ENCODE results near the gene ARHGAP21. TPM values are rescaled to one million over a fixed set of nuclear protein-coding genes. Genes with fewer than 3 reads are reported as not detected.

Gene ARHGAP21
- total RNA-seq, 1 experiment from 2014 or later, result 59.4 TPM

DNA sequence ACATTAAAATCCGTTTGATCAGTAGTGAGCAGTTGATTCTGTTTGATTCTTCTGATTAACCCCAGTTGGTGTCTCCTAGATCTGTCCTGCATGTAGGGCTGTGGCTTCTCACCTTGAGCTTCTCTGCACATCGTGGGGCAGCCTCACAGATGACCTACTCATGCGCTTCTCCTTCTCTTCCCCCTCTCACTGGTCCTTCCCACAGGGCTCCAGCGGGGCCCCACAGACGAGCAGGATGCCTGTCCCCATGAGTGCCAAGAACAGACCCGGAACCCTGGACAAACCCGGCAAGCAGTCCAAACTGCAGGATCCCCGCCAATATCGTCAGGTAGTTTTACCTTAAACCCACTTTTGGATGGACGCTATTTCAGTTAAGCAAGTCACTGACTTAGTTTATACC is 178.9 kb downstream of the ARHGAP21 start:
- no peak overlapping the region for H3K18ac ChIP-seq (ENCODE audit: insufficient read length, low read depth, low read length)
- 0 out of 2 replicates have a peak, but pooled peaks cover 2% of the 10 kb centered on the region for H3K4me1 ChIP-seq (ENCODE audit: insufficient read depth, low read length)
- H2BK5ac ChIP-seq (ENCODE audit: insufficient read length, low read length), result no peak overlapping the region
- peaks cover 2 to 32% (median 21%) of the 10 kb centered on the region in 3 experiments; a peak in 3 of 7 replicates for H3K36me3 Mint-ChIP-seq (ENCODE audit: insufficient read depth in 1 of 3, low read depth in 3 of 3)
- no peak overlapping the region for H2BK15ac ChIP-seq (ENCODE audit: low read depth, low read length)
- no peak overlapping the region for H3K27ac ChIP-seq (ENCODE audit: insufficient read length, low read depth, low read length)
- no peaks in the 10 kb centered on the region for H4K20me1 ChIP-seq (ENCODE audit: control insufficient read depth, insufficient read depth, insufficient read length)
- H3K4me1 Mint-ChIP-seq, result no peaks in the 10 kb centered on the region
- H3K9ac ChIP-seq (ENCODE audit: extremely low read depth, insufficient read length, low read length), result no peak overlapping the region
- H3K79me2 ChIP-seq (ENCODE audit: insufficient read depth, low read length), result no peaks in the 10 kb centered on the region
- no peaks in the 10 kb centered on the region for H3K27me3 ChIP-seq (ENCODE audit: insufficient read depth, low read length)
- no peak overlapping the region for H3K27ac Mint-ChIP-seq
- H2BK20ac ChIP-seq (ENCODE audit: low read depth, low read length, poor library complexity, severe bottlenecking), result no peak overlapping the region
- no peak overlapping the region for H3K14ac ChIP-seq (ENCODE audit: insufficient read depth, low read length)
- no peak overlapping the region for H2BK12ac ChIP-seq (ENCODE audit: insufficient read length, low read depth, low read length)
- H3K23me2 ChIP-seq (ENCODE audit: insufficient read length, low read depth, low read length, poor library complexity, severe bottlenecking), result no peaks in the 10 kb centered on the region
- H3K56ac ChIP-seq (ENCODE audit: insufficient read length, low read depth, low read length), result no peak overlapping the region
- no peak overlapping the region for H2AK5ac ChIP-seq (ENCODE audit: insufficient read length, low read length)
- H2BK120ac ChIP-seq (ENCODE audit: low read depth, low read length, poor library complexity, severe bottlenecking), result no peak overlapping the region
- no peak overlapping the region for H3T11ph ChIP-seq (ENCODE audit: low read length)
- no peak overlapping the region for H4K91ac ChIP-seq (ENCODE audit: insufficient read length, low read depth, low read length)
- no peak for DNase-seq
- no CpG with 5 or more reads among the region's 10 CpGs for WGBS (ENCODE audit: extremely low coverage, insufficient read length, low lambda C conversion rate)
- H4K8ac ChIP-seq (replicated peaks; ENCODE audit: insufficient read length, low read depth, low read length), result no peak overlapping the region
- no peak for TF ChIP-seq CTCF (conservative IDR thresholded peaks at IDR 0.05)
- H3K9me3 Mint-ChIP-seq, result no peaks in the 10 kb centered on the region
- H3K23ac ChIP-seq (ENCODE audit: insufficient read length, low read depth, low read length), result no peak overlapping the region
- no peaks in the 10 kb centered on the region for H3K9me3 ChIP-seq (ENCODE audit: control insufficient read depth, low read depth, low read length)
- no peak overlapping the region for H3K4me2 ChIP-seq (ENCODE audit: insufficient read depth, insufficient read length, low read length)
- H3K4ac ChIP-seq (ENCODE audit: low read depth, low read length), result no peak overlapping the region
- H3K79me1 ChIP-seq (ENCODE audit: insufficient read depth, low read depth, low read length, poor library complexity, severe bottlenecking), result no peaks in the 10 kb centered on the region
- H2AFZ ChIP-seq (ENCODE audit: low read length), result no peak overlapping the region
- no peaks in the 10 kb centered on the region for H3K27me3 Mint-ChIP-seq (ENCODE audit: low read depth)
- H4K5ac ChIP-seq (ENCODE audit: insufficient read length, low read depth, low read length), result no peak overlapping the region
- H3K4me3 Mint-ChIP-seq, result no peak overlapping the region

All from H9 (cell line).